ENCODE data around the gene PIK3CB.

GRCh38 chr3:138726946-138727730, 107.6 kb downstream of the PIK3CB start:
- no peak for TF ChIP-seq POLR2A (IDR thresholded peaks at IDR 0.05)
- no peak for TF ChIP-seq CTCF (IDR thresholded peaks at IDR 0.05 in 4 of 5, conservative IDR thresholded peaks at IDR 0.05 in 1 of 5)
